ENCODE data around the gene PLPPR2.
"Not testable (repeated sequence)": the region's sequence is repeated elsewhere in the genome, so short reads cannot be mapped to it uniquely, and the experiment has no call there.

PLPPR2 gene

DNA sequence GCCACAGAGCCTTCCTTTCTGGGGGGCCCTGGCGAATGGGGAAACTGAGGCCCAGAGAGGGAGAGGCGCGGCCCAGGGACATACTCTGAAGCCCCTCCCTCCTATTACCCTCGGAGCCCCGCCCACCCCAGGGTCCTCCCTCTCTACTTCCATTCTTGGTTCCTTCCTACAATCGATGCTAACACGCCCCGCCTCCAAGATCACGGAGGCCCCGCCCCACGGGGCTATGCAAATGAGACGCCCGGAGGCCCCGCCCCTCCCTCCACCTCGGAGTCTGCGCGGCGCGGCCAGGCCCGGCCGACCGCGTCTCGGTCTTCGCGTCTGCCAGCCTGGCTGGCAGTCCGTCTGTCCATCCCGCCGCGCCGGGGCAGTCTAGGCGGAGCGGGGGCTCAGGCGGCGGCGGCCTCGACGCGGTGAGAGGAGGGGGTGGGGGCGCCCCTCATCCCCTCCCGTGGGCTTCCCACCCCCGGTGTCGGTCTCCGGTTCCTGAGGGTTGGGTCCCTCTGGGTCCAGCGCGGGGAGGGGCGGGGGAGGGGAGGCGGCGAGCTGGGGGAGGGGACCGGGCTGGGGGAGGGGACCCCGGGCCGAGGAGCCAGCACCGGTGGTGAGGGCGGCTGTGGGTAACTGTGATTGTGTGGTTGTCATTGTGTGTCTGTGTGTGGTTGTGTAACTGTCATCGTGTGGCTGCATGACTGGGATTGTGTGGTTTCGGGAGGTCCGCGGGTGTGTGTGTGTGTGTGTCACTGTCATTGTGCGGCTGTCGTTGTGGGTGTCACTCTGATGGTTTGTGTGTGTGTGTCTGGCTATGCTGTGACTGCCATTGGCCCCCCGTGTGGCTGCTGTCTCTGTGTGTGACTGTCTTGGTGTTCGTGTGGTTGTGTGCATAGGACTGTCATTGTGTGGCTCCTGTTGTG is at the start of gene PLPPR2:
Gene PLPPR2 (plus strand): TSS at position 273 of the 914 bp plus-strand sequence. CDS start 2,242 bp downstream, outside the sequence.
- DNase-seq (ENCODE audit: low spot score), result peak; percentile 82

- no peak for DNase-seq (ENCODE audit: low spot score)
These were observed 48.9 kb upstream of the PLPPR2 start for GRCh38 chr19:11306337-11306736.

- DNase-seq (ENCODE audit: low spot score), result not testable (repeated sequence)
These were observed 34.8 kb upstream of the PLPPR2 start for GRCh38 chr19:11320278-11320995.

DNA sequence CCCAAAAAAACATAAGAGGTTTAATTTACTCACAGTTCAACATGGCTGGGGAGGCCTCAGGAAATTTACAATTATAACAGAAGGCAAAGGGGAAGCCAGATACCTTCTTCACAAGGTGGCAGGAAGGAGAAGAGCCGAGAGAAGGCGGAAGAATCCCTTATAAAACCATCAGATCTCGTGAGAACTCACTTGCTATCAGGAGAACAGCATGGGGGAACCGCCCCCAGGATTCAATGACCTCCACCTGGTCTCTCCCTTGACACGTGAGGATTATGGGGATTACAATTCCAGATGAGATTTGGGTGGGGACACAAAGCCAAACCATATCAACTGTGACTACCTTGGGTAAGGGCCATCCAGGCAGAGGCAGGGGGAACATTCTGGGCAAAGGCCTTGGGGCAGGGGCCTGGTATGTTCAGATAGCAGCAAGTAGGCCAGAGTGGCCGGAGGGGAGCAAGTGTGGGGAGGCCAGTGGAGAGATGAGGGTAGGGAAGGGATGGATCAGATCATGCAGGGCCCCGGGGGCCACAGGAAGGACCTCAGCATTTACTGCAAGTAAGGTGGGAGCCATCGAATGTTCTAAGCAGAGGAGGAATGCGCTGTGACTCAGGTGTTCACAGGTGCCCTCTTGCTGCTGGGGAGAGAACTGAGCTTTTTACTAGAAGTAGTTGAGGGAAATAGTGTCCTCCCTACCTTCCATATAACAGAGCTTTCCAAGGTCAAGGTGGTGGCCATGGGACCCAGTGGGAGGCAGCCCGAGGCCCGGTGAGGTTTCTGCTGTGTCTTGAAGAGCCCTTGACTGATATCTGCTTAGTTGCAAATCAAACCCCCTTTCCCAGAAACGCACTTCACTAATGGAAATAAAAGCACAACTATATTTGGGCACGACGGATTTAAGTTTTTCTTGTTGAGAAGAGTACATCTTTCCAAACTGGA is 33.8 kb upstream of the PLPPR2 start:
- no peak for DNase-seq (ENCODE audit: low spot score)

DNA sequence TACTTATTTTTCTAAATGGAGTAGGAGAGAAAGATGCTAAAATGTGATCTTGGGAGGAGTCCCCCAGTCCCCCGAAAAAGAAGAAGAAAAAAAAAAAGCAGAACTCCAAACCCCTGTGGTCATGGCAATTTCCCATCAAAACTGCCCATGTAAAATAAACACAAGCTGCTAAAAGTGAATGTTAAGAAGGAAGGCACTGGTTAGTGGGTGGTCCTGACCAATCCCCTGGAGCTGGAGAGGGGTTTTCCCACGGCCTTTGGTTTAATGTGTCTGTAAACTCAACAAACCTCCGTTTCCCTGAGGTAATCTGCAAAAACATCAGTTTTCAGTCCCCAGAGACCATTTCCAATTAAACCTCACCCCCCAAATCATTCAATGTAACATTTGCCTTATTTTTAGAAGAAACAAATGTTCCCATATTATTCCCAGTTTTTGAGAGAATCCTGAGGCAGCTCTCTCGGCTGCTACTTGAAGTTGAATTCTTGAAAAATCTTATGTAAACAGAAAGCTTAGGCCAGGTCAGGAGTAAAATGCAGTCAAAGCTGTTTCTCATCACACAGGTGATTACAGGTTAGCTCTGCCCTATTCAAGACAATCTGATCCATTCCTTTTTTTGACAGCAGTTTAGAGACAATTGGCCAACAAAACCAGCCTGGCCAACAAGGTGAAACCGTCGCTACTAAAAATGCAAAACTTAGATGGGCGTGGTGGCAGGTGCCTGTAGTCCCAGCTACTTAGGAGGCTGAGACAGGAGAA is 32.8 kb upstream of the PLPPR2 start:
- DNase-seq (ENCODE audit: low spot score), result no peak

- no peak for DNase-seq (ENCODE audit: low spot score)
These were observed 31.6 kb upstream of the PLPPR2 start for GRCh38 chr19:11323601-11324078.

- no peak for DNase-seq (ENCODE audit: low spot score)
These were observed 31.1 kb upstream of the PLPPR2 start for GRCh38 chr19:11324079-11324661.

GRCh38 chr19:11324748-11325389 is 30.4 kb upstream of the PLPPR2 start:
- DNase-seq (ENCODE audit: low spot score), result no peak

DNA sequence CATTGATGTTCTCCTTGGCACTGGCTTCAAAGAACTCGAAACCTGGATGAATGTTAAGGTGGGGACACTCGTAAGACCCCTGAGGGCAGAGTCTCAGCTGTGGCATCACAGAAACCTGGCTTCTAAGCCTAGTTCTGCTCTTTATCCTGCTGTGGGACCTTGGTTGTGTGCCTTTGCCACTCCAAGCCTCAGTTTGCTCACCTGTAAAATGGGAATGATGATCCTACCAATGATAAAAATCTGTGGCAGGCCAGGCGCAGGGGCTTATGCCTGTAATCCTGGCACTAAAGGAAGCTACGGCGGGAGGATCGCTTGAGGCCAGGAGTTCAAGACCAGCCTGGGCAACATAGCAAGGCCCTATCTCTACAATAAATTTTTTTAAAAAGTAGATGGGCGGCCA is 29.7 kb upstream of the PLPPR2 start:
- no peak for DNase-seq (ENCODE audit: low spot score)

GRCh38 chr19:11330127-11330526 is 25.1 kb upstream of the PLPPR2 start:
- no peak for DNase-seq (ENCODE audit: low spot score)

GRCh38 chr19:11331502-11331901 is 23.7 kb upstream of the PLPPR2 start:
- DNase-seq (ENCODE audit: low spot score), result no peak

DNA sequence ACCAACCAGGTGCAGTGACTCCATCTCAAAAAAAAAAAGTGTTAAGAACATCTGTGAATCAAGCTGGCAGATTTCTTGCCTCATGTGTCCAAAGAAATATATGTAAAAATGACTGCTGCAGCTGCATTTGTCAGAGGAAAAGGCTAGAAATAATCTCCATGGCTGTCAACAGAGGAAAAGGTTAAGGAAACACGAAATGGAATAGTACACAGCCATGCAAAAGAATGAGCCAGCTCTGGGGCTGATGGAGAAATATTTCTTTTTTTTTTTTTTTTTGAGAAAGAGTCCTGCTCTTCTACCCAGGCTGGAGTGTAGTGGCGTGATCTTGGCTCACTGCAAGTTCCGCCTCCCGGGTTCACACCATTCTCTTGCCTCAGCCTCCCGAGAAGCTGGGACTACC is 22.4 kb upstream of the PLPPR2 start:
- no peak for DNase-seq (ENCODE audit: low spot score)

GRCh38 chr19:11333838-11334237 is 21.4 kb upstream of the PLPPR2 start:
- DNase-seq (ENCODE audit: low spot score), result not testable (repeated sequence)

DNA sequence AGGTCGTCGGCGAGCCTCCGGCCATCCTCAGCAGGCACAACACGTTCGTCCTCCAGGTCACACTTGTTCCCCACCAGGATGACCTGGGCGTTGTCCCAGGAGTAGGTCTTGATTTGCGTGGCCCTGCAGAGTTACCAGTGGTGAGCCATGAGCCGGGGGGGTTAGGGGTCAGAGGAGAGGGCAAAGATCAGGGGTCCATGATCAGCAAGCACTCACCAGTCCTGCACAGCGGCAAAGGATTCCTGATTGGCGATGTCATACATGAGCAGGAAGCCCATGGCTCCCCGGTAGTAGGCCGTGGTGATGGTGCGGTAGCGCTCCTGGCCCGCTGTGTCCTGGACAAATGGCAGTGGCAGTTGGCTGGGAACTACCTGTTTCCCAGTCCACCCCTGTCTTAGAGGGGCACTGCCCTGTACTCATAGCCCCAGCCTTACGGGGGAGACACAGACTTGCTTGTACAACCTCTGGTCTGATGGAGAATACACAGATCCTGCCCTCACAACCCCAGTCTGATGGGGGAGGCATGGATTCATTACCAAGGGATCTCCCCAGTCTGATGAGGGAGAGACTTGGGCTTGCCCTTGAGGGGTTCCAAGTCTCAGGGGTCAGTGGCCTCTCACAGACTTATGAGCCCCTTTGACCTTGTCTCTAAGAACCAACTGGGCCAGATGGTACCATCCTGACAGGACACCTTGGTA is 19.6 kb upstream of the PLPPR2 start:
- DNase-seq (ENCODE audit: low spot score), result no peak

DNA sequence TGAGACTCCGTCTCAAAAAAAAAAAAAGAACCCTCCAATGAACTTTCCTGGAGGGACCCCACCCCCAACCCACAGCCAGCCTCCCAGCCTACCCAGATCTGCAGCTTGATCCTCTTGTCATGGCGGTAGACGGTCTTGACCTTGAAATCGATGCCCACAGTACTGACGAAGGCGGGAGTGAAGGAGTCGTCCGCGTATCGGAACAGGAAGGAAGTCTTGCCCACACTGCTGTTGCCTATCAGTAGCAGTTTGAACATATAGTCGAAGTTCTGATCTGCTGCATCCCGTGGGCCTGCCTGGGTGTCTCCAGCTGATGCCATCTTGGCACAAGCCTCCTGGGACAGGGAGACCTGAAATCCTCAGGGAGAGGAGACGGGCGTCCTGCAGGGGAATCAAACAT is 18.2 kb upstream of the PLPPR2 start:
- DNase-seq (ENCODE audit: low spot score), result no peak

DNA sequence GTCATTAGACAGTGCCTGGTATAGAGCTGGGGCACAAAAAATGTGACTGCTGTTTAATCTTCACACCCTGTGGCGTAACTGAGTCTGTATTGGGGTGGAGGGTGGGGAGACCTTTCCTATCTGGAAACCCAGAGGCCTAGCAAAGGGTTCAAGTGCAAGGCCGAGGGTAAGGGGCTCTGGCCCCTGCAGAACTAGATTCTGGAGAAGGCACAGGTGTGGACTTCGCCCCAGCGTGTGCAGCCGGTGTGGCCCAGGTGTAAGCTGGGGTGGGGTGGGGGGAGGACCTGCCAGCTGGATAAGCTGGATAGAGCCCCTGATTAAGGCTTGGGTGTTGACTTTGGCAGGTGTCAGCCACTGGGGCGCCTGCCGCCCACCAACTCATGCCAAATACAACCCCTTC is 17.1 kb upstream of the PLPPR2 start:
- DNase-seq (ENCODE audit: low spot score), result no peak

GRCh38 chr19:11338569-11339253 is 16.5 kb upstream of the PLPPR2 start:
- no peak for DNase-seq (ENCODE audit: low spot score)

DNA sequence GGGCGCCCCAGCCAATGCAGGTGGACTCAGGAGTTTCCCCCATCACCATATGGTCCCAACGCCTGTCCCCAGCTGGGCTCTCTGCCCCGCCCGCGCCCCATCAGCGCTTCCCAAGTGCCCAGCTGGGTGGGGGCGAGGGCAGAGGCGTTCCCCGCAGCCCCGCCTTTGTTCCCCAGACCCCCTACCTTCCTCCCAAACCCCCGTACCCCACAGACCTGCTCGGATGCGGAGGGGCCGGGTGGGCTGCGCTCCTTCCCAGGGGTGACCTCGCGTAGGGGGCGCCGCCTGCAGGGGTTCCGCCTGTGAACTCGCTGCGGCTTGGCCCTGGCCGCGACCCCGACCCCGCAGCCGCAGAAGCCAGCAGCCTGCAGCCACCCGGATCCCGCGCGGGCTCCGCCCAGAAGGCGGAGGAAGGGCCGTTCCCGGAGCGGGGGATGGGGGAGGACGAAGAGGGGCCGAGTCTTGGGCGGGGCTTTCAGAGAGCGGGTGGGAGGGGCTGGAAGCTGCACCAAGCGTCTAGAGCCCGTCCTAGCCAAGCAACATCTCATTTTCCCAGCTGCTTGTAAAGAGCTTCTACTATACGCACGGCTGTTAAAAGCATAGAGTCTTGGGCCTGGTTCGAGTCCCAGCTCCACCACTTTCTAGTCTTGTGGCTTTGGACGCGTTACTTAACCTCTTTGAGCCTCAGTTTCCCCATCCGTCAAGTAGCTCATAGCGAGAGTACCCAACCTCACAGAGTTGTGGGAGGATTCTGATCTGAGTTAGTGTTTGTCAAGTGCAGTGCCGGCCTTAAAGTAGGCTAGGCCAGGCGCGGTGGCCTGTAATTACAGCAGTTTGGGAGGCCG is 15.8 kb upstream of the PLPPR2 start, which contains the start of gene RAB3D:
Gene RAB3D (minus strand): TSS at position 404 of the 845 bp plus-strand sequence. CDS start 2,258 bp downstream, outside the sequence.
- peak; percentile 77 for DNase-seq (ENCODE audit: low spot score)
